ENCODE results near the gene SERINC2.
"Not testable (repeated sequence)": the region's sequence is repeated elsewhere in the genome, so short reads cannot be mapped to it uniquely, and the experiment has no call there.

Gene SERINC2

DNA sequence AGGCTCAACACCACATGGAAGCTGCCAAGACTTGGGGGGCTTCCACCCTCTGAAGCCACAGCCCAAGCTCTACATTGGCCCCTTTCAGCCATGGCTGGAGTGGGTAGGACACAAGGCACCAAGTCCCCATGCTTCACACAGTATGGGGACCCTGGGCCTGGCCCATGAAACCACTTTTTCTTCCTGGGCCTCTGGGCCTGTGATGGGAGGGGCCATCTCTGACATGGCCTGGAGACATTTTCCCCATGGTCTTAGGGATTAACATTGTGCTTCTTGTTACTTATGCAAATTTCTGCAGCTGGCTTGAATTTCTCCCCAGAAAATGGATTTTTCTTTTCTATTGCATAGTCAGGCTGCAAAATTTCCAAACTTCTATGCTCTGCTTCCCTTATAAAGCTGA is 60.5 kb downstream of the SERINC2 start:
- DNase-seq, result not testable (repeated sequence)

DNA sequence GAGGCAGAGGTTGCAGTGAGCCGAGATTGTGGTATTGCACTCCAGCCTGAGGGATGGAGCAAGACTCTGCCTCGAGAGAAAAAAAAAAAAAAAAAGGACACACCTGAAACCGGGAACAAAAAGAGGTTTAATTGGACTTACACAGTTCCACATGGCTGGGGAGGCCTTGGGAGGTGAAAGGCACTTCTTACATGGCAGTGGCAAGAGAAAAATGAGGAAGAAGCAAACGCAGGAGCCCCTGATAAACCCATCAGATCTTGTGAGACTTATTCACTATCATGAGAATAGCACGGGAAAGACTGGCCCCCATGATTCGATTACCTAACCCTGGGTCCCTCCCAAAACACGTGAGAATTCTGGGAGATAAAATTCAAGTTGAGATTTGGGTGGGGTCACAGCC is 61.6 kb downstream of the SERINC2 start:
- DNase-seq, result not testable (repeated sequence)

DNA sequence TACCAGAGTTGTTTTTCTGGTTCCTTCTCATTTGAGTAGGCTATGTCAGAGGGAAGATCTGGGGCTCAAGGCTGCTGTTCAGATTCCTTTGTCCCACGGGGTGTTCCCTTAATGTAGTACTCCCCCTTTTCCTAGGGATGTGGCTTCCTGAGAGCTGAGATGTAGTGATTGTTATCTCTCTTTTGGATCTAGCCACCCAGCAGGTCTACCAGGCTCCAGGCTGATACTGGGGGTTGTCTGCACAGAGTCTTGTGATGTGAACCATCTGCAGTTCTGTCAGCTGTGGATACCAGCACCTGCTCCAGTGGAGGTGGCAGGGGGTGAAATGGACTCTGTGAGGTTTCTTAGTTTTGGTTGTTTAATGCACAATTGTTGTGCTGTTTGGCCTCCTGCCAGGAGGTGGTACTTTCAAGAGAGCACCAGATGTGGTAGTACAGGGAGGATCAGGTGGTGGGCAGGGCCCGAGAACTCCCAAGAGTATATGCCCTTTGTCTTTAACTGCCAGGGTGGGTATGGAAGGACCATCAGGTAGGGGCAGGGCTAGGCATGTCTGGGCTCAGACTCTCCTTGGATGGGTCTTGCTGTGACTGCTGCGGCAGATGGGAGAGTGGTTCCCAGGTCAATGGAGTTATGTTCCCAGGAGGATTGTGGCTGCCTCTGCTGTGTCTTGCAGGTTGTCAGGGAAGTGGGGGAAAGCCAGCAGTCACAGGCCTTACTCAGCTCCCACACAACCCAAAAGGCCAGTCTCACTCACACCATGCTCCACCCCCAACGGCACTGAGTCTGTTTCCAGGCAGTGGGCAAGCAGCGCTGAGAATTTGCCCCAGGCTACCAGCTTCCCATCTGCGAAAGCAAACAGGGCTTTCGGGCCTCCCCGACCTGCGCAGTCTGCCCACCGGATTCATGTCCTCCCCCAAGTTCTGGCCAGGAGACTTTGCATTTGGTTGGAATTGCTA is 64.2 kb downstream of the SERINC2 start:
- no peak for DNase-seq

DNA sequence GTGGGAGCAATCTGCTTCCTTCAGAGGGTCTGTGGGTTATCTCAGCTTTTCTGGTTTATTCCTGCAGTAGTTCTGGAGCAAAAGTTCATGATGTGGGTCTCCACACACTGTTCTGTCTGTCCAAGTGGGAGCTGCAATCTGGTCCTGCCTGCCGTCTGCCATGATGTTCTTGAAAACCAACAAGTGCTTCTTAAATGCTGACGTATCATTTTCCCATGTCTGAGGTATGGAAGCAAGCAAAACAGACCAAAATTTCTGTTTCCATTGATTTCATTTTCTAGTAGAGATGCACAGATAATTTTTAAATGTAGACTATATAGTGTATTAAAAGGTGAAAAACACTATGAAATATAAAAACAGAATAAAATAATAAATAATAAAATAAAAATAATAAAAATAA is 65.2 kb downstream of the SERINC2 start:
- no peak for DNase-seq

DNA sequence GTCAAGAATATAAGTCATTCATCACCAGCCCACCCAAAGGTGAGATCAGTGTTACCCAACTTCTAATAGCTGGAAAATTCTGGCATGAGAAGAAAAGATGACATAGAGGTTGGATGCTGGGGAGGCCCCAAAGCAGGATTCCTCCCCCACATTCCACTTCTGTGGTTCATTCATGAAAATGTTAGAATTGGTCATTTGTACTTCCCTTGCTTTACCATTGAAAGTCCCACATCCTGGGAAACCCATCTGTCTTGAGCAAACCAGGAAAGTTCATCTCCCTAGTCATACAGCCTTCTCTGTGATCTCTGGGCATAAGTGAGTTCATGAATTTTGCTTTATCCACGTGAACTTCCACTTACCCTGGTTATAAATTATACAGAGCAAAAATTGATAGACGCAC is 66.8 kb downstream of the SERINC2 start:
- no peak for DNase-seq

DNA sequence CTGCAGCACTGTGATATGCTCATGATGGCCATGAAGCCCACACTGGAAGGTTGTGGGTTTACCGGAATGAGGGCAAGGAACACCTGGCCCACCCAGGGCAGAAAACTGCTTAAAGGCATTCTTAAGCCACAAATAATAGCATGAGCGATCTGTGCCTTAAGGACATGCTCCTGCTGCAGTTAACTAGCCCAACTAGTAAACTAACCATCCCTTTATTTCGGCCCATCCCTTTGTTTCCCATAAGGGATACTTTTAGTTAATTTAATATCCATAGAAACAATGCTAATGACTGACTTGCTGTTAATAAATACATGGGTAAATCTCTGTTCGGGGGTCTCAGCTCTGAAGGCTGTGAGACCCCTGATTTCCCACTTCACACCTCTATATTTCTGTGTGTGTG is 67.4 kb downstream of the SERINC2 start:
- not testable (repeated sequence) for DNase-seq

DNA sequence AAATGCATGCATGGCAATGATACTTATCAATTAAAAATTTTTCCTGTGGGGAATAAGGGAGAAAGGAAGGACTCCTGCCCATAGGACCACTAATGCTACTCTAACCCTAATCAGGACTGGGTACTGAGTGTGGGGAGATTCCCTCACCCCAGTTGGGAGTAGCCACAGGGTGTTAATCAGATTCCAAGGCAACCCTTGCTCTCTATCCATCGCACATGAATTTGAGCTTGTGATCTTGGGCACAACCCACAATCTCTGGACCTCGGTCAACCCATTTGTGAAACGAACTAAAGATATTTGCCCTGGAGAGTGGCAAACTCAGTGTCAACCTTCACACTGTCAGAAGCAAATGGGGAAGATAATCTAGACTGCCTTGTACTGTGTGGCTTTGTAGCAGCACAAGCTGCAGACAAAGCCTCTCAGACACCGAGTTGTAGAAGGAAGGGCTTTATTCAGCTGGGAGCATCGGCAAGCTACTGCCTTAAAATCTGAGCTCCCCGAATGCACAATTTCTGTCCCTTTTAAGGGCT is 69.5 kb downstream of the SERINC2 start:
- no peak for DNase-seq

DNA sequence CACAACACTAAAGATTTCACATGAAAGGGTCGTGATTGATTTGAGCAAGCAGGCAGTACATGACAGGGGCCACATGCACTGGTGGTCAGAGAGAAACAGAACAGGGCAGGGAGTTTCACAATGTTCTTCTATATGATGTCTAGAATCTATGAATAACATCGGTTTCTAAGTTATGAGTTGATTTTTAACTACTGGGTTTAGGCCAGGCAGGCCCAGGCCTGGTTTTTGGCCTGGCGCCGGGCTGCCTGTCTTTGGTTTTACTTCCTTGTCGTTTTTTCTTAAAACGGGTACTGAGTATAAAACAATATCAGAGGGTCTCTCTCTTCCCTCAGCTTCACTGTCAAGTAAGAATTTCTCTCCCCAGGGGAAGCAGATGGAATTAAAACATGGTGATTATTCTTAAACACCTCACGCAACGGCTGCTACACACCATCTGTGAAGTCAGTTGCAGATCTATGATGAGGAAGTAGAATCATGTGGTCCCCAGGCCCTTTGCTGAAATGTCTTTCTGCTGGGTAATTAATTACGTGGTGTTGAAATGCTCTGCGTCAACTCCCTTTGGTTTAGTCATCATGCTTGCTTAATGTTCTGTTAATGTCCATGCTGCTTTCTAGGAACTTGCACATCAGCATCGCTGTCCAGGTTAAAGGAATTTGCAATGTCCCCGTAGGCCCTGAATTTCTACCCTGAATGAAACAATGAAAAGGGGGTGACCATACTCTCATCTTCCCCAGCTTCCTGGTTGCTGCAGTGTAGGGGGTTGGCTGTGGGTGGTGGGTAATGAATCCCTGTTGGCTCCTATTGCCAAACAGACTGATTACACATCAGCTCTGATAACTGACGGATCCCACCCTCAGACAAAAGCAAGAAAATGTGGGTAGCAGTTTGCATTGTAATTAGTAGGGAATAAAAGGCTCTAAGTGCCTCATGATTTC is 70.3 kb downstream of the SERINC2 start:
- DNase-seq, result no peak
